A172 (cell line): Measurements from ENCODE around the gene CIAO2B. TPM values are rescaled to one million over a fixed set of nuclear protein-coding genes. Genes with fewer than 3 reads are reported as not detected.

Experiments used
- DNase-seq: peaks from one replicate; pipeline ENCODE4 v3.0.0-alpha.2; 2015; ENCODE audit warnings: low spot score
- total RNA-seq: library from RNA; depleted of rRNA; stranded (reverse); fragments of >200 nt; shearing (Covaris generic); gene quantifications from 2 replicates; pipeline ENCODE4 v1.2.3, GENCODE V29; 2014; rRNA removed

The CIAO2B gene
- total RNA-seq, 1 experiment from 2014 or later = 150 TPM

- DNase-seq = no peak
Measured at GRCh38 chr16:66888647-66889615, 45.3 kb downstream of the CIAO2B start.

- no peak for DNase-seq
Measured at GRCh38 chr16:66886914-66887313, 47.3 kb downstream of the CIAO2B start.

- DNase-seq = no peak
Measured at GRCh38 chr16:66886321-66886720, 47.9 kb downstream of the CIAO2B start.

- DNase-seq = no peak
Measured at GRCh38 chr16:66885491-66885890, 48.7 kb downstream of the CIAO2B start.

- no peak for DNase-seq
Measured at GRCh38 chr16:66882702-66883101, 51.5 kb downstream of the CIAO2B start.

Other genes starting within 250 kb of the CIAO2B start
- gene CMTM4, start 237.7 kb downstream of the CIAO2B start, total RNA-seq = 34.8 and 35.0 TPM in 2 replicates
- gene DYNC1LI2, start 182.8 kb downstream of the CIAO2B start, total RNA-seq = 57.1 and 59.0 TPM in 2 replicates
- 0.07 TPM in 1 of 2 replicates, not detected in the other for gene TERB1, start 132.8 kb downstream of the CIAO2B start, total RNA-seq
- 103 and 137 TPM in 2 replicates for gene NAE1, start 103.4 kb downstream of the CIAO2B start, total RNA-seq
- gene CA7, start 90.0 kb downstream of the CIAO2B start, total RNA-seq = not detected in 2 replicates
- 11.8 and 16.7 TPM in 2 replicates for gene PDP2, start 53.9 kb downstream of the CIAO2B start, total RNA-seq
- not detected in 2 replicates for gene CDH16, start 15.5 kb downstream of the CIAO2B start, total RNA-seq
- gene RRAD, start 8.9 kb downstream of the CIAO2B start, total RNA-seq = 1.0 and 2.8 TPM in 2 replicates
- 19.7 TPM in 2 replicates for gene CES2, start 1.1 kb upstream of the CIAO2B start, total RNA-seq
- 0.05 and 0.17 TPM in 2 replicates for gene CES3, start 26.9 kb upstream of the CIAO2B start, total RNA-seq
- not detected in 2 replicates for gene CES4A, start 54.2 kb upstream of the CIAO2B start, total RNA-seq
- 72.3 and 89.4 TPM in 2 replicates for gene CBFB, start 94.7 kb upstream of the CIAO2B start, total RNA-seq
- gene PHAF1, start 175.5 kb upstream of the CIAO2B start, total RNA-seq = 21.7 and 26.4 TPM in 2 replicates
- gene B3GNT9, start 216.6 kb upstream of the CIAO2B start, total RNA-seq = 63.0 and 65.1 TPM in 2 replicates
- 28.9 and 36.1 TPM in 2 replicates for gene TRADD, start 225.5 kb upstream of the CIAO2B start, total RNA-seq
- gene FBXL8, start 225.6 kb upstream of the CIAO2B start, total RNA-seq = 7.3 and 9.0 TPM in 2 replicates
- 5.8 and 10.9 TPM in 2 replicates for gene HSF4, start 230.3 kb upstream of the CIAO2B start, total RNA-seq
- 11.2 and 19.6 TPM in 2 replicates for gene NOL3, start 236.1 kb upstream of the CIAO2B start, total RNA-seq
- 15.6 and 17.5 TPM in 2 replicates for gene MATCAP1, start 249.6 kb upstream of the CIAO2B start, total RNA-seq